GM19239 (cell line): ENCODE results near the gene CCDC148.
A peak's percentile ranks its signal among the peaks of the same experiment; 100 is the strongest.
"Not testable (repeated sequence)": the region's sequence is repeated elsewhere in the genome, so short reads cannot be mapped to it uniquely, and the experiment has no call there.

Experiments
- DNase-seq: peaks from one replicate; pipeline ENCODE4 v3.0.0; 2011; ENCODE audit warnings: low spot score; ENCODE audit not compliant: insufficient read length
- FAIRE-seq: peaks from 2 replicates; lab custom pipeline; 2011; peaks lifted over from hg19 to GRCh38; lab: Jason Lieb, UNC

CCDC148 gene

DNA sequence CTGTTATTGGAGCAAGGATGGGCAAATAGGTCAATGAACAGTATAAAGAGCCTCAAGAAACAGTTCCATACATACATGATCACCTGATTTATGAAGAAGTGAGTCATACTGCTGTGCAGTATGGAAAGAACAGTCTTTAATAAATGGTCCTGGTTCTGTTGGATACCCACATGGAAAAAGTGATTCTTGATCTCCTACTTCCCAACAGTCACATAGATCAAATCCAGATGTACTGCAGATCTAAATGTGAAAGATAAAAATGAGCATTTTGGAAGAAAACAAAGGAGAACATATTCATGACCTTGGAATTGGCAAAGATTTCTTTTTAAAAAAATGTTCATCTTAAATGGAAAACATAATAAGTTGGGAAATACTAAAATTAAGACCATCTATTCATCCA, 75.8 kb downstream of the CCDC148 start:
- FAIRE-seq (no peak), DNase-seq (no peak)

GRCh38 chr2:158378926-158379325, 77.6 kb downstream of the CCDC148 start:
- FAIRE-seq (no peak), DNase-seq (no peak)

- FAIRE-seq (no peak), DNase-seq (no peak)
Observed at GRCh38 chr2:158366342-158366741, 90.2 kb downstream of the CCDC148 start.

DNA sequence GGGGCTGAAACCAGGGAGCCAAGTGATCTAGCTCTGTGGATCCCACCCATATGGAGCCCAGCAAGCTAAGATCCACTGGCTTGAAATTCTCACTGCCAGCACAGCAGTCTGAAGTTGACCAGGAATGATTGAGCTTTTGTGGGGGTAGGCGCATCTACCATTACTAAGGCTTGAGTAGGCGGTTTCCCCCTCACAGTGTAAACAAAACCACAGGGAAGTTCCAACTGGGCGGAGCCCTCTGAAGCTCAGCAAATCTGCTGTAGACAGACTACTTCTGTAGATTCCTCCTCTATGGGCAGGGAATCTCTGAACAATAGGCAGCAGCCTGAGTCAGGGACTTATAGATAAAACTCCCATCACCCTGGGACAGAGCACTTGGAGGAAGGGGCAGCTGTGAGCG, 96.7 kb downstream of the CCDC148 start:
- DNase-seq (no peak), FAIRE-seq (no peak)

- no peak for FAIRE-seq
- DNase-seq, result no peak
Observed at GRCh38 chr2:158357699-158358098, 98.9 kb downstream of the CCDC148 start.

GRCh38 chr2:158357122-158357521, 99.4 kb downstream of the CCDC148 start:
- FAIRE-seq (no peak), DNase-seq (no peak)

GRCh38 chr2:158351466-158351816, 105.1 kb downstream of the CCDC148 start:
- not testable (repeated sequence) for DNase-seq, FAIRE-seq

GRCh38 chr2:158350751-158351465, 105.6 kb downstream of the CCDC148 start:
- DNase-seq, FAIRE-seq: not testable (repeated sequence)

DNA sequence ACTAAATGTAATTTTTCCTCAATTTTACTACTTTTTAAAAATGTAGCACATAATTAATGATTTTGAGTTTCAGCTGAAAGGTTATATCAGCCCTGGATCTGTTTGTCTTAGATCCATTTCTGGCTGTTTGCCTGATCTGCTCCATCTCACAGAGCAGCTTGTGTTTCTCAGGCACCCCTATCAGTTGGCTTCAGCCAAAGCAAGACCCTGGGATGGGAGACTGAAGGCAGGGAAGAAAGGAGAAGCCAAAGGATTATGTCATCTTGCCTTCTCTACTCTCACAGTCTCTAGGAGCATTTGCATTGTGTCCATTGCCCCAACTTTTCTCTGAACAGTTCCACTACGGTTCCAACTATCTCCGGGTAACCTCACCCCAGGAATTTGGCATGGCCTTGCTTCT, 110.5 kb downstream of the CCDC148 start:
- FAIRE-seq (no peak), DNase-seq (no peak)

DNA sequence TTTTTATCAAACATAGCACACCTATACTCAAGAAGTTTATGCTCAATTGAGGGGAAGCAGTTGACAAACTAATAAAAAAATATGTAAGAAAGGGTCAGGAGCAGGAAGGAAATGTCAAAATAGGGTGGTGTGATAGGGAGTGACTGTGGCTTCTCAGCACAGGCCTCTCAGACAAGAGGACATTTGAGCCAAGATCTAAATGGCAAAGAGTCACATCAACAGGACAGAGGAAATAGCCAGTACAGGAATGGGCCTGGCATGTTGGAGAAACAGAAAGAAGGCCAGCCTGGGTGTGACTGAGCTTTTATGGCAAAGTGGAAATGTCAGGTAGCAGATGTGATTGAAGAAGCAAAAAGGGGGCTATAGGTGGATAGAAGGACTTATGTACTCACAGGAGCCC, 117.0 kb downstream of the CCDC148 start:
- no peak for DNase-seq
- no peak for FAIRE-seq

DNA sequence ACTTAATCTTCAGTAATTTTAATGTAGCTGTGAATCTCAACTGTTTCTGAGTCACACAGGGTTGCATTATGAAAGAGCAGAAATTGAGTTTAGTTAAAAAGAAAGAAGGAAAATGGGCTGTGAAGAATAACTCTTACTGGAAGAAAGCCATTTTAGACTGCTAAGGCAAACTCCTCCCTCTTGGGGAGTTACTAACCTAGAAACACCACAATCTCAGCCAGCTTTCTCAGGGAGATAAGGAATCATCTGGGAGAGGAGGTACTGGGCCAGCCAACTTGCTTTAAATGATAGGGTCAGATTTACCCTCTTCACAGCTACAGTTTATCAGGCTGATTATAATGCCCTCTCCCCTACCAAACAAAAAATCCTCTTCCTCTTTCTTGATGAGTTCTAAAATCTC, 119.5 kb downstream of the CCDC148 start:
- FAIRE-seq (no peak), DNase-seq (no peak)

DNA sequence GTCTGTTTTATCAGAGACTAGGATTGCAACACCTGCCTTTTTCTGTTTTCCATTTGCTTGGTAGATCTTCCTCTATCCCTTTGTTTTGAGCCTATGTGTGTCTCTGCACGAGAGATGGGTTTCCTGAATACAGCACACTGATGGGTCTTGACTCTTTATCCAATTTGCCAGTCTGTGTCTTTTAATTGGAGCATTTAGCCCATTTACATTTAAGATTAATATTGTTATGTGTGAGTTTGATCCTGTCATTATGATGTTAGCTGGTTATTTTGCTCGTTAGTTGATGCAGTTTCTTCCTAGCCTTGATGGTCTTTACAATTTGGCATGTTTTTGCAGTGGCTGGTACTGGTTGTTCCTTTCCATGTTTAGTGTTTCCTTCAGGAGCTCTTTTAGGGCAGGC, 124.8 kb downstream of the CCDC148 start:
- FAIRE-seq, DNase-seq: not testable (repeated sequence)

GRCh38 chr2:158325782-158326340, 130.7 kb downstream of the CCDC148 start:
- FAIRE-seq, result no peak
- no peak for DNase-seq

- DNase-seq (no peak), FAIRE-seq (no peak)
Observed at GRCh38 chr2:158325031-158325781, 131.3 kb downstream of the CCDC148 start.

DNA sequence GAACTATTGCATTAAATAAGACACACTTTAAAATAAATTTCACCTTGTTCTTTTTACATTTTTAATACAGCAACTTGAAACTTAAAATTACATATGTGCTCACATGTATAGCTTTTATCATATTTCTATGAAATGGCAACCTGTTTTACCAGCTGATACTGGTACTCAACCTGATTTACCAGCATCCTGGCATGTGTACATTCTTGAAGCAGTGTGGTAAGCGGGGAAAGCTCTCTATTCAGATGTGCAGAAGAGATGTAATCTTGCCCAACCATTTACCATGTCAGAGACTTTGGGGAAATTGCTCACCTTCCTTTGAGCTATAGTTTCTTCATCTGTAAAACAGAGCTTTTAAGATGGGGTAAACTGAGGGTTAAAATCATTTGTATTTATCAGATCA, 133.2 kb downstream of the CCDC148 start:
- no peak for DNase-seq
- no peak for FAIRE-seq

- no peak for FAIRE-seq
Observed at GRCh38 chr2:158321264-158321663, 135.3 kb downstream of the CCDC148 start.

GRCh38 chr2:158319269-158319668, 137.3 kb downstream of the CCDC148 start:
- DNase-seq, result no peak
- FAIRE-seq, result no peak

More at GRCh38 chr2:158321264-158321663, 135.3 kb downstream of the CCDC148 start:
- DNase-seq, result no peak

GRCh38 chr2:158317642-158318041, 138.9 kb downstream of the CCDC148 start:
- FAIRE-seq, result no peak
- DNase-seq, result no peak

GRCh38 chr2:158315803-158316414, 140.6 kb downstream of the CCDC148 start:
- FAIRE-seq, result peak; percentile 31

GRCh38 chr2:158315000-158315399, 141.6 kb downstream of the CCDC148 start:
- no peak for DNase-seq
- no peak for FAIRE-seq

More at GRCh38 chr2:158315803-158316414, 140.6 kb downstream of the CCDC148 start:
- DNase-seq, result no peak

DNA sequence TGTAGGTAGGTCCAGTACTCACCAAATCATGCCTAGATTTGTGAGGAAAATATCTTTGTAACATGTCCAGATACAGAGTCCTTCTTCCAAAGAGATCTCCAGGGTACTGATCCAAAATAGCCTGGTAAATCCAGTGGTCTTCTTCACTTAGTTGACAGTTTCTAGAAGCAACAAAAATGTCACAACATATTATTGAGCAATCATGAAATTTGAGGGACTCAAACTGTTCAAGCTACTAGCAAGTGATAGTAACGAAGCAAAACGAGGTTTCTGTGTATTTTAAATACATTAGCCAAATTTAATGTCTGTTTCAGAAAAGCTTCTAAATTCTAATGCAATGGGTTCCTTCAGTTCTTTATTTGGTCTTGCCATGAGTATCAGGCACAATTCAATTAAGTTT, 142.8 kb downstream of the CCDC148 start:
- FAIRE-seq, result no peak
- no peak for DNase-seq
